ENCODE data around the gene MORC3.
"Not testable (repeated sequence)": the region's sequence is repeated elsewhere in the genome, so short reads cannot be mapped to it uniquely, and the experiment has no call there.

The MORC3 gene

GRCh38 chr21:36319767-36320420 lies at the start of gene MORC3:
TSS of gene MORC3 (plus strand) at chr21:36320197. CDS start at chr21:36320265, 68 bp downstream.
- DNase-seq (ENCODE audit: low spot score): peak; percentile 99

DNA sequence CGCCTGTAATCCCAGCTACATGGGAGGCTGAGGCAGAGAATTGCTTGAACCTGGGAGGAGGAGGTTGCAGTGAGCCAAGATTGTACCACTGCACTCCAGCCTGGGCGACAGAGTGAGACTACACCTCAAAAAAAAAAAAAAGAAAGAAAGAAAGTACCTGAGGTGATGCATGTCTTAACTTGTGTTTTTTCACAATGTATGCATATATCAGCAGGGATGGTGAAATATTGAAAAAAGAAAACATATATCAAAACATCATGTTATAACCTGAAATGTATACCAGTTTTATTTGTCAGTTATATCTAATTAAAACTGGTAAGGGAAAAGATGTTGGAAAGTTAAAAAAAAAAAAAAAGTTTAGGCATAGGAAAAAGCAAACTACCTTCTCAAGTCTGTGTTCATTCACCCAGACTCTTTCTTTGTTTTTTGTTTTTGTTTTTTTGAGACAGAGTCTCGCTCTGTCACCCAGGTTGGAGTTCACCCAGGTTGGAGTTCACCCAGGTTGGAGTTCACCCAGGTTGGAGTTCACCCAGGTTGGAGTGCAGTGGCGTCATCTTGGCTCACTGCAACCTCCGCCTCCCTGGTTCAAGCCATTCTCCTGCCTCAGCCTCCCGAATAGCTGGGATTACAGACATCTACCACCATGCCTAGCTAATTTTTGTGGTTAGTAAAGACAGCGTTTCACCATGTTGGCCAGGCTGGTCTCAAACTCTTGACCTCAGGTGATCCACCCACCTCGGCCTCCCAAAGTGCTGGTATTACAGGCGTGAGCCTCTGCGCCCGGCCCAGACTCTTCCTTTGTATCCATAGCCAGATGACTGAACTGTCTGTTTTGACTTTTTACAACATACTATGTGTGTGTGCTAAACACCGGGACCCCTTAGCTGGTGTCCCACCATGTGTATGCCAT lies 49.0 kb upstream of the MORC3 start:
- not testable (repeated sequence) for DNase-seq (ENCODE audit: low spot score)

GRCh38 chr21:36274128-36274527 lies 45.9 kb upstream of the MORC3 start:
- DNase-seq (ENCODE audit: low spot score): no peak

- no peak for DNase-seq (ENCODE audit: low spot score)
Measured at GRCh38 chr21:36282568-36283230, 37.3 kb upstream of the MORC3 start.

- not testable (repeated sequence) for DNase-seq (ENCODE audit: low spot score)
Measured at GRCh38 chr21:36283231-36283622, 36.8 kb upstream of the MORC3 start.

- DNase-seq (ENCODE audit: low spot score): peak; percentile 52
Measured at GRCh38 chr21:36288651-36289243, 31.2 kb upstream of the MORC3 start.

- DNase-seq (ENCODE audit: low spot score): no peak
Measured at GRCh38 chr21:36291509-36291908, 28.5 kb upstream of the MORC3 start.

DNA sequence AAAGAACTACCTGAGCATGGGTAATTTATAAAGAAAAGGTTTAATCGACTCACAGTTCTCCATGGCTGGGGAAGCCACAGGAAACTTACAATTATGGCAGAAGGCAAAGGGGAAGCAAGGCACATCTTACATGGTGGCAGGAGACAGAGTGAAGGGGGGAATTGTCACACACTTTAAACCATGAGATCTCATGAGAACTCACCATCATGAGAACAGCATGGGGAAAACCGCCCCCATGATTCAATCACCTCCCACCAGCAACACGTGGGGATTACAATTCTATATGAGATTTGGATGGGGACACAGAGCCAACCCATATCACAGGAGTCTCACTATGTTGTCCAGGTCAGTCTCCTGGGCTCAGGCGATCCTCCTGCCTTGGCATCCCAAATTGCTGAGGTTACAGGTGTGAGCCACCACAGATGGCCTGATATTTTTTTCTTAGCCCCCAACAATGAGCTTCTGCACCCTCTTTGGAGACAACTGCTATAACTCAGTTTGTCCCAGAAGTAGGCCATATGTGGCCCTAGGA lies 22.5 kb upstream of the MORC3 start:
- no peak for DNase-seq (ENCODE audit: low spot score)

- DNase-seq (ENCODE audit: low spot score): peak; percentile 90
Measured at GRCh38 chr21:36297938-36298572, 21.9 kb upstream of the MORC3 start.

GRCh38 chr21:36306872-36307534 lies 13.0 kb upstream of the MORC3 start:
- DNase-seq (ENCODE audit: low spot score): no peak

GRCh38 chr21:36310016-36310415 lies 10.0 kb upstream of the MORC3 start:
- DNase-seq (ENCODE audit: low spot score): peak; percentile 41

GRCh38 chr21:36313446-36313845 lies 6.6 kb upstream of the MORC3 start:
- not testable (repeated sequence) for DNase-seq (ENCODE audit: low spot score)

- not testable (repeated sequence) for DNase-seq (ENCODE audit: low spot score)
Measured at GRCh38 chr21:36316045-36316444, 4.0 kb upstream of the MORC3 start.

GRCh38 chr21:36316872-36317484 lies 3.0 kb upstream of the MORC3 start:
- no peak for DNase-seq (ENCODE audit: low spot score)

GRCh38 chr21:36319406-36319766 lies 611 bp upstream of the MORC3 start:
- not testable (repeated sequence) for DNase-seq (ENCODE audit: low spot score)

- DNase-seq (ENCODE audit: low spot score): peak; percentile 65
Measured at GRCh38 chr21:36320421-36321324, 676 bp downstream of the MORC3 start.

DNA sequence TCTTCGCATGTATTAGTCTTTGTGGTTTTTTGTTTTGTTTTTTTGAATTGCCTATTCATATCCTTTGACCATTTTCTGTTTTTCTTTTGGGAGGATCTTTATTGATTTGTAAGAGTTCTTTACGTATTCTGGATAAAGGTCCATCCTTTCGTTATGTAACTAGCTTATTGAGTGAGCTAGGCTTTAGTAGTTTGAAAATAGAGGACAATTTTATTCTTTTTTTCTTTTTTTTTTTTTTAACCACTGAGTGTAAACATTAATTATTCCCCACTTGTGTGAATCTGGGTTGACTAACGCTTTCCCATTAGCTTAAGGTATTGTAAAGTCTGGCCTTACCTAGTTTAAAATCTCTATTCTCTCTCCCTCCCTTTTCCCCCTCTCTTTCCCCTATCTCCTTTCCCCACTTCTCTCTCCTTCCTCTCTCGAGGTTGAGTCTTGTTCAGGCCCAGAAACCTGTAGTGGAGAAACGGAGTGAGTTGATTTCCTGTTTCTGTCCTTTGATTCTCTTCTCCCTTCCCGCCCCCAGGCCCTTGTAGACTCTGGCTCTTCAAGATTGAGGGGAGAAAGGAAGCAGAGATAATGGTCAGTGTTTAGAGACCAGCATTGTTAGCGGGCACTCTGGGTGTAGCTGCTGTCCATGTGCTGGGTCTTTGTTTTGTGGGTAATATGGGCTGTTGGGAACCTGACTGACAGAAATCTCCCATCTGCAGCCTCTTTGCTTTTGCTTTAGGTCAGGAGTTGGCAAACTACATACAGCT lies 1.5 kb downstream of the MORC3 start:
- no peak for DNase-seq (ENCODE audit: low spot score)

GRCh38 chr21:36322083-36322424 lies 2.1 kb downstream of the MORC3 start:
- no peak for DNase-seq (ENCODE audit: low spot score)

GRCh38 chr21:36323032-36323431 lies 3.0 kb downstream of the MORC3 start:
- DNase-seq (ENCODE audit: low spot score): peak; percentile 8

All from CD4-positive, alpha-beta T cell treated with Interleukin-15 for 4 hours (primary cell).